ENCODE results near the gene UBE2J2. TPM values are rescaled to one million over a fixed set of nuclear protein-coding genes. Genes with fewer than 3 reads are reported as not detected.

The UBE2J2 gene
- total RNA-seq, 1 experiment from 2014 or later: 54.2 TPM

DNA sequence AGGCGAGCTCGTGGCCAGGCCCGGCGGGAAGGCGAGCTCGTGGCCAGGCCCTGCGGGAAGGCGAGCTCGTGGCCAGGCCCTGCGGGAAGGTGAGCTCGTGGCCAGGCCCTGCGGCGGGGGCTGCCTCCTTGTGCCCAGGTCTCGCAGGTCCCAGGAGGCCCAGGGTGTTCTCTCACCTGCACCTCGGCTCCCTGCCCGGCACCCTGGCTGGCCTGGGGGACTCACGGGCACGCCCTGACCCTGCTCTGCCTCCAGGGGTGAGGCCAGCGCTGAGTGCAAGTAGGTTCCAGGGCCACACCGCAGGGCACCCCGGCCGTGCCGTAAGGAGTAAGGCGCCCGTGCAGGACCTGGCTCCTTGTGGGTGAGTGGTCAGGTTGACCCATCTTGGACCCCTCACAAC, 46.3 kb downstream of the UBE2J2 start:
- H3K27ac ChIP-seq: no peak overlapping the region
- no peak overlapping the region for H3K4me3 ChIP-seq
- H3K36me3 ChIP-seq (ENCODE audit: low read depth): no peaks in the 10 kb centered on the region; the same call in 1 of the 2 replicates
- no peak overlapping the region for H2AFZ ChIP-seq
- intact Hi-C loops (cut with micrococcal nuclease; ENCODE audit: unreplicated experiment): no loop called here
- H3F3A ChIP-seq (ENCODE audit: insufficient read depth, low read depth): peaks cover 5% of the 10 kb centered on the region; the same call in 1 of the 2 replicates
- CTCF ChIA-PET: no interaction called here
- H3K27me3 ChIP-seq (ENCODE audit: insufficient read depth, low read depth): no peaks in the 10 kb centered on the region
- H3K79me2 ChIP-seq (ENCODE audit: low read depth): peaks cover 55% of the 10 kb centered on the region
- DNase-seq: no peak
- peaks cover 30% of the 10 kb centered on the region for H4K20me1 ChIP-seq (ENCODE audit: insufficient read depth)
- POLR2A ChIA-PET (ENCODE audit: unreplicated experiment): no interaction called here
- H3K4me1 ChIP-seq (replicated peaks; ENCODE audit: insufficient read depth): peaks cover 11% of the 10 kb centered on the region
- H3K4me2 ChIP-seq: no peak overlapping the region
- no peak for TF ChIP-seq EZH2 (IDR thresholded peaks at IDR 0.05; ENCODE audit: low read depth)
- TF ChIP-seq, protein P1, sequence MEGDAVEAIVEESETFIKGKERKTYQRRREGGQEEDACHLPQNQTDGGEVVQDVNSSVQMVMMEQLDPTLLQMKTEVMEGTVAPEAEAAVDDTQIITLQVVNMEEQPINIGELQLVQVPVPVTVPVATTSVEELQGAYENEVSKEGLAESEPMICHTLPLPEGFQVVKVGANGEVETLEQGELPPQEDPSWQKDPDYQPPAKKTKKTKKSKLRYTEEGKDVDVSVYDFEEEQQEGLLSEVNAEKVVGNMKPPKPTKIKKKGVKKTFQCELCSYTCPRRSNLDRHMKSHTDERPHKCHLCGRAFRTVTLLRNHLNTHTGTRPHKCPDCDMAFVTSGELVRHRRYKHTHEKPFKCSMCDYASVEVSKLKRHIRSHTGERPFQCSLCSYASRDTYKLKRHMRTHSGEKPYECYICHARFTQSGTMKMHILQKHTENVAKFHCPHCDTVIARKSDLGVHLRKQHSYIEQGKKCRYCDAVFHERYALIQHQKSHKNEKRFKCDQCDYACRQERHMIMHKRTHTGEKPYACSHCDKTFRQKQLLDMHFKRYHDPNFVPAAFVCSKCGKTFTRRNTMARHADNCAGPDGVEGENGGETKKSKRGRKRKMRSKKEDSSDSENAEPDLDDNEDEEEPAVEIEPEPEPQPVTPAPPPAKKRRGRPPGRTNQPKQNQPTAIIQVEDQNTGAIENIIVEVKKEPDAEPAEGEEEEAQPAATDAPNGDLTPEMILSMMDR (conservative IDR thresholded peaks at IDR 0.05): no peak
- no TSS peak for BruUV-seq (replicated peaks)
- no peaks in the 10 kb centered on the region for H3K9me3 ChIP-seq (ENCODE audit: insufficient read depth, low read depth)
- no peaks in the 10 kb centered on the region for H3K9me2 ChIP-seq (ENCODE audit: insufficient read depth)

DNA sequence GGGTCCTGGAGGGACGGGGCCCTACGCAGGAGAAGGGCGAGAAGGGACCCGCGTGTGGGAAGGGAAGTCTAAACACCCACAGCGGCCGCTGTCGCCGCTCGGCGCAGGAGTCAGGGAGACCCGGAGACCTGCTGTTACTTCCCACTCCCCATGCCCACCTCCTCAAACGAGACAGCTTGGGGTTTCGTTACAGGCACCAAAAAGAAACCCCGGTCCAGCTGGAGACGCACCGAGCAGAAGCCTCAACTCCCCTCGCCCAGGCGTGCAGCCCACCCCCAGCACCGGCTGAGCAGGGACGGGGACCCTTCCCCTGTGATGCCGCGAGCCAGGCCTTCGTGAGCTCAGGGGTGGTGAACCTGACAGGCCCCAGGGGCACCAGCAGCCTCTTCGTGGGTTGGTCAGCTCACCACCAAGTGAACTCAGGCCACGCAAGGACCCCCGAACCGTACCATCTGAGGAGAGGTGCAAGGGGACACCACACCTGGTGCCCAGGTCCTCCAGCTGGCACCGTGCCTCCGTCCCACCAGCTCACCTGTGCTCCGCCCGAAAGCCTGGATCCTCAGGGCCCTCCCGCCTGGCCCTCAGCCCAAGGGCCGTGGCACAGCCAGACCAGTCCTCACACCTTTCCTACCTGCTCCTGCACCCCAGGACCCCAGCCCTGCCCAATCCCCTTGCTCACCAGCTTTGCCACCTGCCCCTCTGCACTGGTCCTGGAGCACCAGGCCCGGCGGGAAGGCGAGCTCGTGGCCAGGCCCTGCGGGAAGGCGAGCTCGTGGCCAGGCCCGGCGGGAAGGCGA, 46.9 kb downstream of the UBE2J2 start:
- DNase-seq: no peak
- no peak overlapping the region for H2AFZ ChIP-seq
- no peak overlapping the region for H3K27ac ChIP-seq
- no peak overlapping the region for H3K4me2 ChIP-seq
- CTCF ChIA-PET: no interaction called here
- no peaks in the 10 kb centered on the region for H3K27me3 ChIP-seq (ENCODE audit: insufficient read depth, low read depth)
- peaks cover 55% of the 10 kb centered on the region for H3K79me2 ChIP-seq (ENCODE audit: low read depth)
- H4K20me1 ChIP-seq (ENCODE audit: insufficient read depth): peaks cover 30% of the 10 kb centered on the region
- no peaks in the 10 kb centered on the region for H3K9me3 ChIP-seq (ENCODE audit: insufficient read depth, low read depth)
- TF ChIP-seq, protein P1 (conservative IDR thresholded peaks at IDR 0.05): no peak
- no peak for TF ChIP-seq EZH2 (IDR thresholded peaks at IDR 0.05; ENCODE audit: low read depth)
- intact Hi-C loops (cut with micrococcal nuclease; ENCODE audit: unreplicated experiment): no loop called here
- H3F3A ChIP-seq (ENCODE audit: insufficient read depth, low read depth): peaks cover 5% of the 10 kb centered on the region; the same call in 1 of the 2 replicates
- H3K36me3 ChIP-seq (ENCODE audit: low read depth): no peaks in the 10 kb centered on the region; the same call in 1 of the 2 replicates
- peaks cover 11% of the 10 kb centered on the region for H3K4me1 ChIP-seq (replicated peaks; ENCODE audit: insufficient read depth)
- no TSS peak for BruUV-seq (replicated peaks)
- POLR2A ChIA-PET (ENCODE audit: unreplicated experiment): no interaction called here
- H3K4me3 ChIP-seq: no peak overlapping the region
- H3K9me2 ChIP-seq (ENCODE audit: insufficient read depth): no peaks in the 10 kb centered on the region

DNA sequence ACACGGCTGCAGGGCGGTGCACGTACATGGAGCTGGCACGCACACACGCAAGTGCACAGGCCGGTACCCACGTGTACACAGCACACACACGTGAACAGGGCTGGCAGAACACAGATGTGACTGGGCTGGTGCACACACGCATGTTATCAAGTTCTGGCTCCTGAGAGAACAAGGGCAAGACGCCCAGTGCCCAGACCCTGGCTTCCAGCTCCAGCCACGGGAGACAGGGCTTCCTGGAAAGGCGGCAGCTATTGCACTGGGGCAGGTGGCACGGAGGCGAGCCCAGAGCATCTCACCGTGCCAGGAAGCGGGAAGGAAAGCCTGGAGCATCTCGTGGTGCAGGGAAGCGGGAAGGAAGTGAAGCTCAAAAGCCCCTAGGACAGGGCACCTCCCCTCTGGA, 47.7 kb downstream of the UBE2J2 start:
- H3K27ac ChIP-seq: no peak overlapping the region
- DNase-seq: no peak
- H3F3A ChIP-seq (ENCODE audit: insufficient read depth, low read depth): peaks cover under 1% of the 10 kb centered on the region; the same call in 1 of the 2 replicates
- intact Hi-C loops (cut with micrococcal nuclease; ENCODE audit: unreplicated experiment): no loop called here
- no peaks in the 10 kb centered on the region; the same call in 1 of the 2 replicates for H3K36me3 ChIP-seq (ENCODE audit: low read depth)
- H3K9me3 ChIP-seq (ENCODE audit: insufficient read depth, low read depth): no peaks in the 10 kb centered on the region
- H3K27me3 ChIP-seq (ENCODE audit: insufficient read depth, low read depth): no peaks in the 10 kb centered on the region
- H2AFZ ChIP-seq: no peak overlapping the region
- BruUV-seq (replicated peaks): no TSS peak
- no peak overlapping the region for H3K4me3 ChIP-seq
- H4K20me1 ChIP-seq (ENCODE audit: insufficient read depth): peaks cover 30% of the 10 kb centered on the region
- TF ChIP-seq, protein P1 (conservative IDR thresholded peaks at IDR 0.05): no peak
- TF ChIP-seq EZH2 (IDR thresholded peaks at IDR 0.05; ENCODE audit: low read depth): no peak
- H3K4me1 ChIP-seq (replicated peaks; ENCODE audit: insufficient read depth): peaks cover 11% of the 10 kb centered on the region
- no peaks in the 10 kb centered on the region for H3K9me2 ChIP-seq (ENCODE audit: insufficient read depth)
- peaks cover 47% of the 10 kb centered on the region for H3K79me2 ChIP-seq (ENCODE audit: low read depth)
- ChIA-PET CTCF (no interaction called here), POLR2A (ENCODE audit: unreplicated experiment) (no interaction called here)
- H3K4me2 ChIP-seq: no peak overlapping the region

Data from PC-9 (cell line).